ENCODE data around the gene MAP2.

DNA sequence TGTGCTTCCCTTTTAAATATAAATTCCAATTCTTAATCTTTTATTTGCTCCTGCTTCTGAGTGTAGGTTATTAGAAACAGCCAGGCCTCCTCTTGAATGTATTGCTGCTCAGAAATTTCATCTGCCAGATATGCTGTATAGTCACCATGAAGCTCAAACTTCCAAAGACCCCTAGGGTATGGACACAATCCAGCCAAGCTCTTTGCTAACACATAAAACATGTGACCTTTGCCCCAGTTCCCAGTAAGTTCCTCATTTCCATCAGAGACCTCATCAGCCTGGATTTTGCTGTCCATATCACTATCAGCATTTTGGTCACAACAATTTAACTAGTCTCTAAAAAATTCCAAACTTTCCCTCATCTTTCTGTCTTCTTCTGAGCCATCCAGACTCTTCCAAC, 75.2 kb downstream of the MAP2 start:
- no peak for TF ChIP-seq SP1 (IDR thresholded peaks at IDR 0.05; ENCODE audit: low read depth, low read length)
- TF ChIP-seq TAF1 (IDR thresholded peaks at IDR 0.05; ENCODE audit: borderline replicate concordance, low read depth, low read length) = no peak
- no peak for TF ChIP-seq JUNB (IDR thresholded peaks at IDR 0.05)
- TF ChIP-seq IRF4 (IDR thresholded peaks at IDR 0.05; ENCODE audit: low read depth, low read length) = no peak

Measured in GM12878 (cell line).